ENCODE results near the gene GP1BB.

The GP1BB gene

GRCh38 chr22:19679522-19680101, 43.7 kb upstream of the GP1BB start:
- H3K4me3 ChIP-seq (ENCODE audit: low read depth, low read length), result no peak overlapping the region
- TF ChIP-seq CTCF (IDR thresholded peaks at IDR 0.05; ENCODE audit: control insufficient read depth, extremely low read depth, insufficient read depth), result peak; percentile 61
- no peak for DNase-seq (ENCODE audit: low read depth)

- no peak overlapping the region for H3K4me3 ChIP-seq (ENCODE audit: low read depth, low read length)
- DNase-seq (ENCODE audit: low read depth), result no peak
- no peak for TF ChIP-seq CTCF (IDR thresholded peaks at IDR 0.05; ENCODE audit: control insufficient read depth, extremely low read depth, insufficient read depth)
Measured at GRCh38 chr22:19680287-19680881, 43.0 kb upstream of the GP1BB start.

GRCh38 chr22:19680911-19681862, 42.2 kb upstream of the GP1BB start:
- no peak for TF ChIP-seq CTCF (IDR thresholded peaks at IDR 0.05; ENCODE audit: control insufficient read depth, extremely low read depth, insufficient read depth)
- H3K4me3 ChIP-seq (ENCODE audit: low read depth, low read length), result no peak overlapping the region
- DNase-seq (ENCODE audit: low read depth), result peak; percentile 81

- no peak for TF ChIP-seq CTCF (IDR thresholded peaks at IDR 0.05; ENCODE audit: control insufficient read depth, extremely low read depth, insufficient read depth)
- H3K4me3 ChIP-seq (ENCODE audit: low read depth, low read length), result no peak overlapping the region
- DNase-seq (ENCODE audit: low read depth), result no peak
Measured at GRCh38 chr22:19681863-19682245, 41.5 kb upstream of the GP1BB start.

- no peak for DNase-seq (ENCODE audit: low read depth)
- H3K4me3 ChIP-seq (ENCODE audit: low read depth, low read length), result no peak overlapping the region
- no peak for TF ChIP-seq CTCF (IDR thresholded peaks at IDR 0.05; ENCODE audit: control insufficient read depth, extremely low read depth, insufficient read depth)
Measured at GRCh38 chr22:19686946-19687345, 36.4 kb upstream of the GP1BB start.

GRCh38 chr22:19687561-19688300, 35.6 kb upstream of the GP1BB start:
- no peak for TF ChIP-seq CTCF (IDR thresholded peaks at IDR 0.05; ENCODE audit: control insufficient read depth, extremely low read depth, insufficient read depth)
- DNase-seq (ENCODE audit: low read depth), result no peak
- no peak overlapping the region for H3K4me3 ChIP-seq (ENCODE audit: low read depth, low read length)
